H9 (cell line): ENCODE data around the gene NAPG. TPM values are rescaled to one million over a fixed set of nuclear protein-coding genes. Genes with fewer than 3 reads are reported as not detected.

ENCODE experiments used
- DNase-seq: peaks from one replicate; pipeline ENCODE4 v3.0.0-alpha.2; 2017
- H2AFZ ChIP-seq: one replicate; pipeline ENCODE4 v1.6.1; 2013; ENCODE audit warnings: mild to moderate bottlenecking, low read length, control low read depth, moderate library complexity
- H2AK5ac ChIP-seq: 2 replicates; pipeline ENCODE4 v1.6.1; 2013; ENCODE audit warnings: low read length, control low read depth, mixed read lengths; ENCODE audit not compliant: insufficient read length
- H2BK120ac ChIP-seq: one replicate; pipeline ENCODE4 v1.6.1; 2013; ENCODE audit warnings: low read depth, mild to moderate bottlenecking, low read length, control low read depth, inconsistent platforms; ENCODE audit not compliant: poor library complexity, severe bottlenecking
- H2BK12ac ChIP-seq: 2 replicates; pipeline ENCODE4 v1.6.1; 2013; ENCODE audit warnings: low read length, control low read depth, mixed read lengths, low read depth; ENCODE audit not compliant: insufficient read length
- H2BK15ac ChIP-seq: 2 replicates; pipeline ENCODE4 v1.6.1; 2013; ENCODE audit warnings: low read depth, low read length, control low read depth
- H2BK20ac ChIP-seq: one replicate; pipeline ENCODE4 v1.6.1; 2013; ENCODE audit warnings: low read depth, mild to moderate bottlenecking, low read length, control low read depth, inconsistent platforms; ENCODE audit not compliant: poor library complexity, severe bottlenecking
- H2BK5ac ChIP-seq: 2 replicates; pipeline ENCODE4 v1.6.1; 2013; ENCODE audit warnings: low read length, control low read depth, mixed read lengths; ENCODE audit not compliant: insufficient read length
- H3K14ac ChIP-seq: 2 replicates; pipeline ENCODE4 v1.6.1; 2013; ENCODE audit warnings: low read length, control low read depth; ENCODE audit not compliant: insufficient read depth
- H3K18ac ChIP-seq: 2 replicates; pipeline ENCODE4 v1.6.1; 2013; ENCODE audit warnings: low read depth, mild to moderate bottlenecking, mixed read lengths, low read length, control low read depth; ENCODE audit not compliant: insufficient read length
- H3K23ac ChIP-seq: 2 replicates; pipeline ENCODE4 v1.6.1; 2013; ENCODE audit warnings: low read length, control low read depth, mixed read lengths, low read depth; ENCODE audit not compliant: insufficient read length
- H3K23me2 ChIP-seq: 2 replicates; pipeline ENCODE4 v1.6.1; 2013; ENCODE audit warnings: low read depth, mild to moderate bottlenecking, mixed read lengths, low read length, control low read depth; ENCODE audit not compliant: insufficient read length, poor library complexity, severe bottlenecking
- H3K27ac ChIP-seq: 2 replicates; pipeline ENCODE4 v1.5.1; 2013; ENCODE audit warnings: low read length, control low read depth, mixed read lengths, low read depth; ENCODE audit not compliant: insufficient read length
- H3K27me3 ChIP-seq: 2 replicates; pipeline ENCODE4 v1.6.1; 2013; ENCODE audit warnings: low read length, control low read depth, inconsistent platforms; ENCODE audit not compliant: insufficient read depth
- H3K4ac ChIP-seq: 2 replicates; pipeline ENCODE4 v1.6.1; 2013; ENCODE audit warnings: low read depth, mild to moderate bottlenecking, control low read depth, inconsistent platforms, low read length, moderate library complexity
- H3K4me1 ChIP-seq: 2 replicates; pipeline ENCODE4 v1.6.1; 2013; ENCODE audit warnings: low read length, control low read depth, inconsistent platforms; ENCODE audit not compliant: insufficient read depth
- H3K4me2 ChIP-seq: 2 replicates; pipeline ENCODE4 v1.6.1; 2013; ENCODE audit warnings: low read length, control low read depth, mixed read lengths; ENCODE audit not compliant: insufficient read length, insufficient read depth
- H3K56ac ChIP-seq: 2 replicates; pipeline ENCODE4 v1.6.1; 2013; ENCODE audit warnings: low read depth, mild to moderate bottlenecking, mixed read lengths, low read length, control low read depth; ENCODE audit not compliant: insufficient read length
- H3K79me1 ChIP-seq: 2 replicates; pipeline ENCODE4 v1.6.1; 2013; ENCODE audit warnings: low read depth, mild to moderate bottlenecking, moderate library complexity, low read length, control low read depth, inconsistent platforms; ENCODE audit not compliant: insufficient read depth, poor library complexity, severe bottlenecking
- H3K79me2 ChIP-seq: 2 replicates; pipeline ENCODE4 v1.6.1; 2013; ENCODE audit warnings: low read length, control low read depth, inconsistent platforms; ENCODE audit not compliant: insufficient read depth
- H3K9ac ChIP-seq: 2 replicates; pipeline ENCODE4 v1.6.1; 2013; ENCODE audit warnings: low read length, control low read depth, mixed read lengths; ENCODE audit not compliant: insufficient read length; ENCODE audit errors: extremely low read depth
- H3K9me3 ChIP-seq: one replicate; pipeline ENCODE4 v1.6.1; 2013; ENCODE audit warnings: low read depth, low read length, inconsistent platforms; ENCODE audit not compliant: control insufficient read depth
- H3T11ph ChIP-seq: one replicate; pipeline ENCODE4 v1.6.1; 2013; ENCODE audit warnings: mild to moderate bottlenecking, low read length, control low read depth, inconsistent platforms
- H4K20me1 ChIP-seq: one replicate; pipeline ENCODE4 v1.6.1; 2013; ENCODE audit not compliant: control insufficient read depth, insufficient read length, insufficient read depth
- H4K5ac ChIP-seq: 2 replicates; pipeline ENCODE4 v1.6.1; 2013; ENCODE audit warnings: low read depth, mild to moderate bottlenecking, mixed read lengths, low read length, control low read depth; ENCODE audit not compliant: insufficient read length
- H4K8ac ChIP-seq: replicated peaks from 2 replicates; pipeline ENCODE4 v1.6.1; 2013; ENCODE audit warnings: low read length, control low read depth, mixed read lengths, low read depth; ENCODE audit not compliant: insufficient read length
- H4K91ac ChIP-seq: 2 replicates; pipeline ENCODE4 v1.6.1; 2013; ENCODE audit warnings: low read depth, mild to moderate bottlenecking, moderate library complexity, mixed read lengths, low read length, control low read depth; ENCODE audit not compliant: insufficient read length
- H3K27ac Mint-ChIP-seq, 3 experiments: 2 replicates in 2 of 3; 3 replicates in 1 of 3; pipeline ENCODE4 v1.8.0; 2020 to 2021; ENCODE audit warnings: mixed read lengths in 3 of 3, mild to moderate bottlenecking in 1 of 3, moderate library complexity in 1 of 3
- H3K27me3 Mint-ChIP-seq: 2 replicates; pipeline ENCODE4 v1.8.0; 2021; ENCODE audit warnings: low read depth, mild to moderate bottlenecking, moderate library complexity, mixed read lengths
- H3K36me3 Mint-ChIP-seq, 3 experiments: 2 replicates in 2 of 3; 3 replicates in 1 of 3; pipeline ENCODE4 v1.8.0; 2020 to 2021; ENCODE audit warnings: low read depth in 3 of 3, mixed read lengths in 3 of 3; ENCODE audit not compliant: insufficient read depth in 1 of 3
- H3K4me1 Mint-ChIP-seq, 2 experiments: 2 replicates each; pipeline ENCODE4 v1.8.0; 2020; ENCODE audit warnings: mixed read lengths in 2 of 2
- H3K4me3 Mint-ChIP-seq, 2 experiments: 2 replicates in 1 of 2; 3 replicates in 1 of 2; pipeline ENCODE4 v1.8.0; 2020 to 2021; ENCODE audit warnings: mild to moderate bottlenecking in 2 of 2, mixed read lengths in 2 of 2, moderate library complexity in 1 of 2
- H3K9me3 Mint-ChIP-seq, 2 experiments: 2 replicates in 1 of 2; 3 replicates in 1 of 2; pipeline ENCODE4 v1.8.0; 2020; ENCODE audit warnings: mild to moderate bottlenecking in 2 of 2, mixed read lengths in 2 of 2, moderate library complexity in 1 of 2
- CTCF ChIP-seq: fragments of 200-600 bp; sonication (generic); conservative IDR thresholded peaks from 3 replicates; pipeline ENCODE4 v1.8.0; 2021; ENCODE audit warnings: antibody characterized with exemption, mild to moderate bottlenecking
- WGBS: extraction: QIAGEN DNeasy Blood & Tissue Kit; methylation state at CpG from one replicate; pipeline ENCODE4 v1.1.7; 2013; ENCODE audit warnings: missing lambda C conversion rate, low lambda C conversion rate, mixed read lengths; ENCODE audit not compliant: insufficient read length; ENCODE audit errors: extremely low coverage; 5-methylcytosine and 5-hydroxymethylcytosine counted together
- total RNA-seq: library from RNA; stranded (reverse); gene quantifications from 2 replicates; pipeline ENCODE4 v1.2.1, GENCODE V29; 2021

NAPG gene
- total RNA-seq, 1 experiment from 2014 or later, result 30.9 TPM

- Mint-ChIP-seq H3K27me3 (peaks cover 8% of the 10 kb centered on the region; the same call in 1 of the 2 replicates), H3K9me3 (peaks cover 0 to 3% of the 10 kb centered on the region in 2 experiments; a peak in 3 of 5 replicates), H3K27ac (no peak overlapping the region; a peak in 1 of 7 replicates), H3K4me1 (0 out of 4 replicates have a peak, but pooled peaks cover 0 to 2% of the 10 kb centered on the region in 2 experiments), H3K4me3 (no peak overlapping the region), H3K36me3 (no peaks in the 10 kb centered on the region; a peak in 2 of 7 replicates)
- no peak overlapping the region for H2AFZ ChIP-seq
- H2BK120ac ChIP-seq, result no peak overlapping the region
- no peaks in the 10 kb centered on the region for H3K23me2 ChIP-seq
- no CpG with 5 or more reads among the region's 3 CpGs for WGBS
- H2AK5ac ChIP-seq, result no peak overlapping the region
- H3K9ac ChIP-seq, result no peak overlapping the region
- no peaks in the 10 kb centered on the region for H3K79me2 ChIP-seq
- no peak overlapping the region for H2BK15ac ChIP-seq
- H4K91ac ChIP-seq, result no peak overlapping the region
- no peak overlapping the region for H3K56ac ChIP-seq
- no peaks in the 10 kb centered on the region for H3K9me3 ChIP-seq
- no peak overlapping the region for H3K18ac ChIP-seq
- no peaks in the 10 kb centered on the region for H3K4me1 ChIP-seq
- H2BK20ac ChIP-seq, result no peak overlapping the region
- H3K4me2 ChIP-seq, result no peak overlapping the region
- H3K14ac ChIP-seq, result no peak overlapping the region
- TF ChIP-seq CTCF, result no peak
- no peak overlapping the region for H4K5ac ChIP-seq
- H3T11ph ChIP-seq, result no peak overlapping the region
- H3K79me1 ChIP-seq, result no peaks in the 10 kb centered on the region
- no peak for DNase-seq
- H3K27ac ChIP-seq, result no peak overlapping the region
- H2BK12ac ChIP-seq, result no peak overlapping the region
- no peak overlapping the region for H2BK5ac ChIP-seq
- no peaks in the 10 kb centered on the region for H4K20me1 ChIP-seq
- no peak overlapping the region for H3K4ac ChIP-seq
- no peak overlapping the region for H3K23ac ChIP-seq
- no peak overlapping the region for H4K8ac ChIP-seq
- H3K27me3 ChIP-seq, result no peaks in the 10 kb centered on the region
Measured at GRCh38 chr18:10514082-10514481, 11.7 kb upstream of the NAPG start.
